ENCODE data around the gene TPM1.
"Not testable (repeated sequence)": the region's sequence is repeated elsewhere in the genome, so short reads cannot be mapped to it uniquely, and the experiment has no call there.

The TPM1 gene

GRCh38 chr15:63075984-63076713, 33.6 kb downstream of the TPM1 start:
- no peak for DNase-seq

- no peak for DNase-seq
These were observed 34.1 kb downstream of the TPM1 start for GRCh38 chr15:63076714-63077046.

DNA sequence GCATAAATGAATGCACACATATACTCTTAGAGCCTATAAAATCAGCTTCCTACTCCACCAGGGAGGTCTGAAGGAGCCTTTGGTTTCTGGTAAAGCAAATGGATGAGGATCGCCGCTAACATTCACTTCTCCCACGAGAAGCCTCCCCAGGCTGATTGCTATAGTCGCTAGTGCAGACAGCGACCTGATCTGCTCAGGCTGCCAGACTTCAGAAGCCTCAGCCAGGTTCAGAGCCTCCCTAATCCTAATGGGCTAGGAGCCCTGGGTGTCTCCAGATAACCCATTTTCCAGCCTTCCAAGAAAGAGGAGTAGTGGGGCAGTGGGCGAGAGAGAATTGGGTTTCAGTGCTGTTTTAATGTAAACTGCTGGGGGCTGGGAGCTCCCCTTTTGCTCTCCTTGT, 35.4 kb downstream of the TPM1 start:
- DNase-seq = no peak

DNA sequence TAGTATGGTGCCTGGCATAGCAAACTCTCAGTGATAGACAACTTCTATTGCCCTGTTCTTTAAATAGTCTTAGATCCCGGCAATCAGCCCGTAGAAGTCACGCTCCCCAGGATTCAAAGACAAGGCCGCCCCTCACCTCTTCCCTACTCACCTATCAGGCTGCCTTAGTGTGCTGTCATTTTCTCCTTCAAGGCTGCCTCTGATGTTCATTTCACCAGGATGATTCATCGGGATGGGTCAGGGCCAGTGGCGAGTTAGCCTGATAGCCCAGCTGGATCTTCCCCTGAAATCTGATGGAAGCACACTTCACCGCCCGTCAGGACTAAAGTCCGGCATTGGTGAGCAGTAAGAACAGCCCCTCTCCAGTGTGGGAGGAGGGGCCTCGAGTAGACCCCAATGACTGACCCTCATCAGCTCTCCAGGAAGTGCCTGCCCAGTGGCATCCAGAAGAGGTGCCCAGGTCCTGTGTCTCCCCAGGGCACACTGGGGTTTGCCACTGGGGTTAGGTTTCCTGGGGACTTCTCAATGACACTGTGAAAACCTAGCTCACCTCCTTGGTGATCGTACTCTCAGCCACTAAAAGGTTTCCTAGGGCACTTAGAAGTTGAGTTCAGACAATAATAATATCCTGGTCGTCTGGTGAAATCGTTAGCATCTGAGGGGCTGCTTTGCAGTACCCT, 37.5 kb downstream of the TPM1 start:
- DNase-seq = no peak

GRCh38 chr15:63080634-63081250, 38.2 kb downstream of the TPM1 start:
- no peak for DNase-seq

- no peak for DNase-seq
These were observed 39.8 kb downstream of the TPM1 start for GRCh38 chr15:63082366-63082765.

DNA sequence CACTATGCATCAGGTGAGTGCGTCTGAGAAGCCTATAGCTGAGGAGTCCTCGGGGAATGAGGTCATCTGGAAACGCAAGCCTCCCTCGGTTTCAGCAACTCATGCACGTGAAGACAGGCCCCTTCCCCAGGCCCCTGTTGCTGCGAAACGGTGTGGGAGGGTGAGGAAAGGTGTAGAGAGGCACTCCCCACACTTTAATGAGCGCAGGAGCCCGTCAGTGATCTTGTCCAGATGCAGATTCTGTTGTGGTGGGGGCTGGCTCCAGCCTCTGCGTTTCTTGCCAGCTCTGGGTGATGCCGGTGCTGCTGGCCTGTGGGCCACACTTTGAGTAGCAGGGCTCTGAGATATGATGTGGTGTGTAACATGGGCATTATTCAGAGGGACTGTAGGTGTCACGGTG, 40.5 kb downstream of the TPM1 start:
- DNase-seq = no peak

DNA sequence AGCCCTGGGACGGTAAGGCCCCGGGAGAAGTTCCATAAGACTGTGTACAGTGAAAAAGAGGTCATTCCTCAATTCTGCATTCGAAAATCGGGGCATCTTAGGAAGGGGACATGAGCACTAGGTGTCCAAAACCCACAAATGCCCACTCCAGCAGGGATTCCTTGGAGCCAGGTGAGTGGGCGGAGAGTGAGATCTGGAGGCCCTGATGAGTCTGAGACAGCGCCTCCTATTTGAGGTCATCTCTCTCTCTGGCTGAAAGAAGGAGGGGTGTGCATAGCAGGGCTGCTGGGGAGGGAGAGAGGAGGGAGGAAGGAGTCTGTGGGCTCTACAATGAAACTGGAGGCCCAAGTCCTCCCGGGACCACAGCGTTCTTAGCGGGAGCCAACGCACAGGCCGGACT, 41.0 kb downstream of the TPM1 start:
- DNase-seq = no peak

DNA sequence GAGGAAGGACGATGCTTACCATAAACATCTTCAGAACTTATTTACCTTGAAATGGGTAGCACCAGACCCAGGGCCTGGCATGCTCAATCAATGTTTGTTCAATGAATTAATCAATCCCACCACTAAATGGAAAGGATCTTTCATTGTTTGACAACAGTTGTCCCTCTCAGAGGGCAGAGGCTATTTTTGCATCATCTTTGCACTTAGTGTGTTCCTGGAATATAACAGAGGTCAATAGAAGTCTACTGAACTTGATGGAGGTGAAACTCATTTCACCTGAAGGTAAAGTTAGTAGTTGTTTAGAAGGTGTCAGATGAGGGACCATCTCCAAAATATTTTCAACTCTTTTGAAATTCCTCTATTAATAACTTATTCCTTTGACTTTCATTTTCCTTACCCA, 42.3 kb downstream of the TPM1 start:
- DNase-seq = no peak

- DNase-seq = no peak
These were observed 42.7 kb downstream of the TPM1 start for GRCh38 chr15:63085289-63085688.

GRCh38 chr15:63086271-63086670, 43.7 kb downstream of the TPM1 start:
- DNase-seq = no peak

GRCh38 chr15:63086947-63087346, 44.4 kb downstream of the TPM1 start:
- no peak for DNase-seq

DNA sequence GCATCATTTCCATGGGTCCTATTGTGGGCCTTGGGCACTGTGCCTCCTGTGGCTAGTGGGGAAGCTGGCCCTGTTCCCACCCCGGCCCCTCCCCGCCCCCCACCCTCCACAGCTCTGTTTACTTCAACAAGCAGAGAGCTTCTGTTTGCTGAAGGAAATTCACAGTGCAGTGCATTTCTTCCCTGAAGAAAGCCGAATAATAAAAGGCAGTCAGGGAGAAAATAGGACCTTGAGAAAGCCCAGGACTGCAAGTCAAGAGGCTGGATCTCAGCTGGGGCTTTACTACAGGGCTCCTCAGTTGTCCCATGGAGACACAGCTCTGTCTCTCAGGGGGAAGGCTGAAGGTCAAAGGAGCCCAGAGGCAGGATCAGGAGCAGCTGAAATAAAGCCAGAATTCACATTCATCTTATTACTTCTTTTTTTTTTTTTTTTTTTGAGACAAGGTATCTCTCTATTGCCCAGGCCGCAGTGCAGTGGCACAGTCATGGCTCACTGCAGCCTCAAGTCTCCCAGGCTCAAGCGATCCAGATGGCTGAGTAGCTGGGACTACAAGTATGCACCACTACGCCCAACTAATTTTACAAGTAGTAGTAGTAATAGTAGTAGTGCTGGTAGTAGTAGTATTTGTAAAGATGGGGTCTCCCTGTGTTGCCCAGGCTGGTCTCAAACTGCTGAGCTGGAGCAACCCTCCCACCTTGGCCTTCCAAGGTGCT, 46.1 kb downstream of the TPM1 start:
- no peak for DNase-seq

GRCh38 chr15:63089260-63090043, 46.9 kb downstream of the TPM1 start:
- DNase-seq = no peak

DNA sequence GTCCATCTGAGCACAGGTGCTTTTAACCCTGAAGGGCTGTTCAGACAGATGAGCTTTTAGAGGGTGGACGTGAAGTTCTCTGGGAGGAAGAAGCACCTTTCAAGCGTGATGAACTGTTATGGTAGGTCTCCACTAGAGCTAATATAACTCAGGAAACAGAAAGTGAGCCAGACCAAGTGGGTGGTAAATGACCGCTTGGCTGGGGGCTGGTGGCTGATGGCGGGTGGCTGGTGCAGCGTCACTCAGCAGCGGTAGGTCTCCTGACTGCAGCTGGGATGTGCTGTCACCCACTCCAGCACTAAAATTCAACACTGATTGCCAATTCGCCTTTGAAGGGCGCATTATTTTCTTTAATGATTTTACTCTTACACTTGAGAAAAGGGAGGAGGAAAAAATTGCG, 47.9 kb downstream of the TPM1 start:
- DNase-seq = no peak

DNA sequence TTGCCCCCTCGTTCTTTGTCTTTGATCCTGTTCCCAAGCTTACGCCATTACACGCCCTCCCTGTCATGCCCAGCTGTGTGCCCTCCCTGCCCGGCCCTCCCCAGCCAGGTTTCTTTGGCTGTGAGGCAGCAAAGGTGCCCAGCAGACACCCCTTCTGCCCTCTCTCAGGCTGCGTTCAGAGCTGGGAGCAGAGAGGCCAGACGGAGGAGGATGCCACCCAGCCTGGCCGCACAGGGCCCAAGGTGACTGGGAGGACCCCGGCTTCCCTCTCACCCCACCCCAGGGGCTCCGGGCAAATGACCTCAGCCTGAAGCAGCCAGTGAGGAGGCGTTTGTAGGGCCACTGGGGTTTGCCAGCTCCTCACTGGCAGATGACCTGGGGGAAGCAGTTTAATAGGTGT, 48.3 kb downstream of the TPM1 start:
- no peak for DNase-seq

GRCh38 chr15:63091679-63092446, 49.3 kb downstream of the TPM1 start:
- no peak for DNase-seq

- peak; percentile 54 for DNase-seq
These were observed 51.1 kb downstream of the TPM1 start for GRCh38 chr15:63093486-63094205.

- DNase-seq = no peak
These were observed 52.0 kb downstream of the TPM1 start for GRCh38 chr15:63094495-63094931.

DNA sequence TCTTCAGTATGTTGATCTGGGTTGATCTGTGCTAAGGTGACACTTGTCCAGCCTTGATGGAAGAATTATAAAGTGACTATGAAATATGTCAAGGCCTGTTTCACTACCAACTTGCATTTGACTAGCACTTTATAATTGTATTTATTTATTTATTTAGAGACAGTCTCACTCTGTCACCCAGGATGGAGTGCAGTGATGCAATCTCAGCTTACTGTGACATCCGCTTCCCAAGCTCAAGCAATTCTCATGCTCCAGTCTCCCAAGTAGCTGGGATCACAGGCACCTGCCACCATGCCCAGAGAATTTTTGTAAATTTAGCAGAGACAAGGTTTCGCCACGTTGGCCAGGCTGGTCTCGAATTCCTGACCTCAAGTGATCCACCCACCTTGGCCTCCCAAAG, 53.6 kb downstream of the TPM1 start:
- no peak for DNase-seq

GRCh38 chr15:63098901-63099300, 56.4 kb downstream of the TPM1 start:
- DNase-seq = not testable (repeated sequence)

Data from activated effector memory CD4-positive, alpha-beta T cell treated with Interleukin-2 at 50 U/mL for 16 hours (primary cell).